Colonic mucosa (tissue), 4 donors: ENCODE measurements around the gene HES4. TPM values are rescaled to one million over a fixed set of nuclear protein-coding genes. Genes with fewer than 3 reads are reported as not detected.
A peak's percentile ranks its signal among the peaks of the same experiment; 100 is the strongest.
"Not testable (repeated sequence)": the region's sequence is repeated elsewhere in the genome, so short reads cannot be mapped to it uniquely, and the experiment has no call there.

Experiments
- DNase-seq: peaks from one replicate; pipeline ENCODE4 v3.0.0-alpha.2; 2020
- H3K27ac ChIP-seq: fragments of 200-600 bp; one replicate; pipeline ENCODE4 v1.8.0; 2021
- H3K27me3 ChIP-seq: fragments of 200-600 bp; one replicate; pipeline ENCODE4 v1.8.0; 2021
- H3K36me3 ChIP-seq: fragments of 200-600 bp; one replicate; pipeline ENCODE4 v1.8.0; 2021
- H3K4me1 ChIP-seq: fragments of 200-600 bp; one replicate; pipeline ENCODE4 v1.8.0; 2021; ENCODE audit warnings: mild to moderate bottlenecking
- H3K4me3 ChIP-seq: fragments of 200-600 bp; one replicate; pipeline ENCODE4 v1.8.0; 2021
- H3K9ac ChIP-seq, 2 donors: one replicate each; pipeline ENCODE4 v1.7.0; 2013; ENCODE audit warnings: control low read depth in 2 of 2, low read depth in 2 of 2, low read length in 2 of 2
- H3K9me3 ChIP-seq: fragments of 200-600 bp; one replicate; pipeline ENCODE4 v1.8.0; 2021
- intact Hi-C: fragments of 100-400 bp; cut with DNase I; formaldehyde crosslinking; loops from one replicate; pipeline ENCODE4 v1.14.1; 2022
- total RNA-seq, 2 donors: library from RNA; stranded (reverse); fragmentation: NEBNext Ultra II Directional in 1 of 2; extraction: Animal tissue kit (Norgen Biotek cat#: 25700) in 1 of 2; gene quantifications; one replicate each; pipeline ENCODE4 v1.2.1, GENCODE V29; 2021
- TF ChIP-seq, protein P1 (sequence below): fragments of 200-600 bp; IDR thresholded peaks from one replicate; pipeline ENCODE4 v1.8.0; 2022; ENCODE audit warnings: antibody characterized with exemption, mild to moderate bottlenecking
- donor health status: healthy.
- donor health status: DM: no; HTN: no; CAD: no.
- donor health status: DM: no; HTN: no; CAD: no.

Gene HES4
- total RNA-seq, 2 donors from 2014 or later: 30.5 to 47.3 TPM

GRCh38 chr1:1013922-1014648, 14.2 kb upstream of the HES4 start:
- no peaks in the 10 kb centered on the region for H3K9me3 ChIP-seq
- intact Hi-C loops: no loop called here
- H3K4me1 ChIP-seq: no peaks in the 10 kb centered on the region
- H3K36me3 ChIP-seq: no peaks in the 10 kb centered on the region
- no peaks in the 10 kb centered on the region for H3K27me3 ChIP-seq
- peak overlapping the region; percentile 77 to 80 for H3K9ac ChIP-seq
- DNase-seq: no peak
- H3K27ac ChIP-seq: peak overlapping the region; percentile 84
- TF ChIP-seq, protein P1, sequence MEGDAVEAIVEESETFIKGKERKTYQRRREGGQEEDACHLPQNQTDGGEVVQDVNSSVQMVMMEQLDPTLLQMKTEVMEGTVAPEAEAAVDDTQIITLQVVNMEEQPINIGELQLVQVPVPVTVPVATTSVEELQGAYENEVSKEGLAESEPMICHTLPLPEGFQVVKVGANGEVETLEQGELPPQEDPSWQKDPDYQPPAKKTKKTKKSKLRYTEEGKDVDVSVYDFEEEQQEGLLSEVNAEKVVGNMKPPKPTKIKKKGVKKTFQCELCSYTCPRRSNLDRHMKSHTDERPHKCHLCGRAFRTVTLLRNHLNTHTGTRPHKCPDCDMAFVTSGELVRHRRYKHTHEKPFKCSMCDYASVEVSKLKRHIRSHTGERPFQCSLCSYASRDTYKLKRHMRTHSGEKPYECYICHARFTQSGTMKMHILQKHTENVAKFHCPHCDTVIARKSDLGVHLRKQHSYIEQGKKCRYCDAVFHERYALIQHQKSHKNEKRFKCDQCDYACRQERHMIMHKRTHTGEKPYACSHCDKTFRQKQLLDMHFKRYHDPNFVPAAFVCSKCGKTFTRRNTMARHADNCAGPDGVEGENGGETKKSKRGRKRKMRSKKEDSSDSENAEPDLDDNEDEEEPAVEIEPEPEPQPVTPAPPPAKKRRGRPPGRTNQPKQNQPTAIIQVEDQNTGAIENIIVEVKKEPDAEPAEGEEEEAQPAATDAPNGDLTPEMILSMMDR: no peak
- H3K4me3 ChIP-seq: peak overlapping the region; percentile 46

GRCh38 chr1:1013105-1013921, 13.4 kb upstream of the HES4 start, which contains the start of gene ISG15:
TSS of gene ISG15 (plus strand) at chr1:1013497. CDS start at chr1:1013574, 77 bp downstream.
- no peaks in the 10 kb centered on the region for H3K36me3 ChIP-seq
- H3K4me3 ChIP-seq: peak within 1 kb of the TSS; percentile 46
- no peaks in the 10 kb centered on the region for H3K4me1 ChIP-seq
- intact Hi-C loops: no loop called here
- peak within 1 kb of the TSS; percentile 84 for H3K27ac ChIP-seq
- H3K9me3 ChIP-seq: no peaks in the 10 kb centered on the region
- peak; percentile 94 for DNase-seq
- TF ChIP-seq, protein P1: no peak
- peak within 1 kb of the TSS; percentile 77 to 80 for H3K9ac ChIP-seq
- no peaks in the 10 kb centered on the region for H3K27me3 ChIP-seq

DNA sequence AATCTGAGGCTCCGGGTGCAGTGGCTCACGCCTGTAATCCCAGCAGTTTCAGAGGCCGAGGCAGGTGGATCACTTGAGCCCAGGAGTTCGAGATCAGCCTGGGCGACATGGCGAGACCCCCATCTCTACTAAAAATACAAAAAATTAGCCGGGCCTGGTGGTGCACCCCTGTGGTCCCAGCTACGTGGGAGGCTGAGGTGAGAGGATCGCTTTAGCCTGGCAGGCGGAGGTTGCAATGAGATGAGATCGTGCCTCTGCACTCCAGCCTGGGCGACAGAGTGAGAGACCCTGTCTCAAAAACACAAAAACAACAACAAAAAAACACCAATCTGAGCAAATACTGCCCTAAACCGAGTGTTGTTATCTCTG, 12.8 kb upstream of the HES4 start:
- peak overlapping the region; percentile 77 to 80 for H3K9ac ChIP-seq
- peak overlapping the region; percentile 84 for H3K27ac ChIP-seq
- H3K36me3 ChIP-seq, DNase-seq, H3K9me3 ChIP-seq, H3K27me3 ChIP-seq, H3K4me1 ChIP-seq, intact Hi-C loops: not testable (repeated sequence)
- H3K4me3 ChIP-seq: peak overlapping the region; percentile 46

DNA sequence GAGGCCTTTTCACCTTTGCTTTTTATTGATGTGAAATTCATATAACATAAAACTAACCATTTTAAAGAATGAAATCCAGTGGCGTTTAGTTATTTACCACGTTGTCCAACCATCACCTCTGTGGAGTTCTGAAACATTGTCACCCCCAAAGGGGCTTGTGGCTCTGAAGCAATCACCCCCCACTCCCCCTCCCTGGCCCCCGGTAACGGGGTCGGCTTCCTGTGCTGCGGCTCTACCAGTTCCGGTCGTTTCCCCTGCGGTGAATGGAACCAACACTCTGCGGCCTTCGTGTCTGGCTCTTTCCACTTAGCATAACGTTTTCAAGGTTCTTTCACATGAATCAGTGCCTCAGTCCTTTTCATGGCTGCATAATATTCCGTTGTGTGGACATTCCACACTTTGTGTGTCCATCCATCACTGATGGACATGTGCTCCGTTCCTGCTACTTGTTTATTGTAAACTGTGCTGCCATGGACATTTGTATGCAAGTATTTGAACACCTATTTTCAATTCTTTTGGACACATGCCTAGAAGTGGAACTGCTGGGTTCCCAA, 11.6 kb upstream of the HES4 start:
- H3K27me3 ChIP-seq: no peaks in the 10 kb centered on the region
- intact Hi-C loops: no loop called here
- TF ChIP-seq, protein P1: no peak
- H3K9ac ChIP-seq: no peak overlapping the region
- no peaks in the 10 kb centered on the region for H3K36me3 ChIP-seq
- H3K9me3 ChIP-seq: no peaks in the 10 kb centered on the region
- DNase-seq: peak; percentile 16
- H3K4me3 ChIP-seq: no peak overlapping the region
- H3K4me1 ChIP-seq: no peaks in the 10 kb centered on the region
- no peak overlapping the region for H3K27ac ChIP-seq

DNA sequence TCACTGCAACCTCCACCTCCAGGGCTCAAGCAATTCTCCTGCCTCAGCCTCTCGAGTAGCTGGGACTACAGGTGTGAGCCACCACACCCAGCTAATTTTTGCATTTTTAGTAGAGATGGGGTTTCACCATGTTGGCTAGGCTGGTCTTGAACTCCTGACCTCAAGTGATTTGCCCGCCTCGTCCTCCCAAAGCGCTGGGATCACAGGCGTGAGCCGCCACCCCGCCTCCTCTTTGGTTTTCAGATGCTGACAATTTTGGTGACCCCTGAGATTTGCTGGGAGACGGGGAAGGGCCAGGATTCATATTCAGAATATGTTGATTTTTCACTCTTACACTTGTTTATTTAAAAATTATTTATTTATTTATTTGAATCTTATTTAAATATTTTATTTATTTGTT, 10.2 kb upstream of the HES4 start:
- H3K27me3 ChIP-seq, H3K9me3 ChIP-seq, H3K27ac ChIP-seq, H3K36me3 ChIP-seq, H3K9ac ChIP-seq, intact Hi-C loops, H3K4me3 ChIP-seq, DNase-seq: not testable (repeated sequence)
- H3K4me1 ChIP-seq: peaks cover 10% of the 10 kb centered on the region

DNA sequence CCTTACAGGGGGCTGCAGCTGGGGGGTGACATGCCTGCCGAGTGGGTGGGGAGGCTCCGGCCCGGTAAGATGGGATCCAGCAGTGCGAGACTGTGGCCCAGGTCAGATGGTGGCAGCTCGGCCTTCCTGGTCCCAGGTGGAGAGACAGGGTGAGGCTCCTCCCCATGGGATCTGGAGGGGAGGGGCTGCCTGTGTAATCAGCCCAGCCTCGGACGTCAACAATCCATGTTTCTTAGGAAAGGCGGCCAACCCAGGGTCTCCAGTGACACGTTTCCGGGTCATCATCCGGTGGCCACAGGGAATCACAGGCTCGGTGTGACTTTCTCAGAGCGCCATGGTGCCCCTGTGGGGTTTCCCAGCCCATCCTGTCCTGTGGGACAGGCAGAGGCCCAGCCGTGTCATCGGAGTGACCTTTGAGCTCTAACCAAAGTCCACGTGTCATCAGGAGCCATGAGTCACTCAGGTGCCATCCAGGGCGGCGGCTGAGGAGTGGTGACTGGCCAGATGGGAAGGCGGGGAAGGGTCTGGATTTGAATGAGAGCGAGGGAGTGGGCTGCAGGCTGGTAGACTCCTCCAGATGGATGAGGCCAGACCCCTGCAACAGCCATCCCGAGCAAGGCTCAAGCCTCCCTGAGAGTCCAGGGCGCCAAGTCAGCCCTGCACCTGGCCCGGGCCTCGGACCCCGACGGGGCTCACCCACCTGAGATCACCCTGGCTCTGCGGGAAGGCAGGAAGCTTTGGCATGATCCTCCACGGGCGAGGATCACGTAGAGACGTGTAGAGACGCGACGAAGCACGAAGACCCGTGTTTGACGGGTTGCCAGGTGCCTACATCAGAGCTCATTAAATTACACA, 6.6 kb upstream of the HES4 start:
- H3K4me1 ChIP-seq: peaks cover 17% of the 10 kb centered on the region
- no peaks in the 10 kb centered on the region for H3K9me3 ChIP-seq
- no peaks in the 10 kb centered on the region for H3K36me3 ChIP-seq
- H3K27ac ChIP-seq: peak overlapping the region; percentile 34
- no peaks in the 10 kb centered on the region for H3K27me3 ChIP-seq
- TF ChIP-seq, protein P1: no peak
- intact Hi-C loops: no loop called here
- no peak overlapping the region for H3K4me3 ChIP-seq
- peak; percentile 90 for DNase-seq
- H3K9ac ChIP-seq: peak overlapping the region in 1 of 2 donors; percentile 61
